Measurements from ENCODE around the gene B3GNT5.

DNA sequence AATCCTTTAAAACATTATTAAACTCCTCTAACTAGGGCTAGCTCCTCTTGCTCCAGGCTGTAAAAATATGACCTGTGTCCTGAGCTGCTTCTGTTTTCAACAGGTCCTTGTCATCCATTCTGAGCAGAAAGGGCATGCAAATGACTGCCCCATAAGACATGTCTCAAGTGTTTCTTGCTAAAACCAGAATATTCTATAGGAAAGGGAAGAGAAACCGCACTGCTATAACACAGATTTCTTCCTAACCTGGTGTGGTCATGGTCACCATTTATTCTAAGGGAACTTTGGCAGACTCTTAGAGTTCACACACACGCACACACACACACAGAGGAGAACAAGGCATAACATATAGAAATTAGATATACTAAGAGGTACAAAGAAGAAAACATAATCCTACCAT lies 34.2 kb upstream of the B3GNT5 start:
- TF ChIP-seq, protein P1, sequence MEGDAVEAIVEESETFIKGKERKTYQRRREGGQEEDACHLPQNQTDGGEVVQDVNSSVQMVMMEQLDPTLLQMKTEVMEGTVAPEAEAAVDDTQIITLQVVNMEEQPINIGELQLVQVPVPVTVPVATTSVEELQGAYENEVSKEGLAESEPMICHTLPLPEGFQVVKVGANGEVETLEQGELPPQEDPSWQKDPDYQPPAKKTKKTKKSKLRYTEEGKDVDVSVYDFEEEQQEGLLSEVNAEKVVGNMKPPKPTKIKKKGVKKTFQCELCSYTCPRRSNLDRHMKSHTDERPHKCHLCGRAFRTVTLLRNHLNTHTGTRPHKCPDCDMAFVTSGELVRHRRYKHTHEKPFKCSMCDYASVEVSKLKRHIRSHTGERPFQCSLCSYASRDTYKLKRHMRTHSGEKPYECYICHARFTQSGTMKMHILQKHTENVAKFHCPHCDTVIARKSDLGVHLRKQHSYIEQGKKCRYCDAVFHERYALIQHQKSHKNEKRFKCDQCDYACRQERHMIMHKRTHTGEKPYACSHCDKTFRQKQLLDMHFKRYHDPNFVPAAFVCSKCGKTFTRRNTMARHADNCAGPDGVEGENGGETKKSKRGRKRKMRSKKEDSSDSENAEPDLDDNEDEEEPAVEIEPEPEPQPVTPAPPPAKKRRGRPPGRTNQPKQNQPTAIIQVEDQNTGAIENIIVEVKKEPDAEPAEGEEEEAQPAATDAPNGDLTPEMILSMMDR (IDR thresholded peaks at IDR 0.05; ENCODE audit: insufficient read depth, low read length) = no peak
- no peak for TF ChIP-seq POLR2AphosphoS5 (IDR thresholded peaks at IDR 0.05; ENCODE audit: low read depth)
- TF ChIP-seq SPI1 (IDR thresholded peaks at IDR 0.05; ENCODE audit: borderline replicate concordance, low read depth) = no peak
- TF ChIP-seq, protein P2, sequence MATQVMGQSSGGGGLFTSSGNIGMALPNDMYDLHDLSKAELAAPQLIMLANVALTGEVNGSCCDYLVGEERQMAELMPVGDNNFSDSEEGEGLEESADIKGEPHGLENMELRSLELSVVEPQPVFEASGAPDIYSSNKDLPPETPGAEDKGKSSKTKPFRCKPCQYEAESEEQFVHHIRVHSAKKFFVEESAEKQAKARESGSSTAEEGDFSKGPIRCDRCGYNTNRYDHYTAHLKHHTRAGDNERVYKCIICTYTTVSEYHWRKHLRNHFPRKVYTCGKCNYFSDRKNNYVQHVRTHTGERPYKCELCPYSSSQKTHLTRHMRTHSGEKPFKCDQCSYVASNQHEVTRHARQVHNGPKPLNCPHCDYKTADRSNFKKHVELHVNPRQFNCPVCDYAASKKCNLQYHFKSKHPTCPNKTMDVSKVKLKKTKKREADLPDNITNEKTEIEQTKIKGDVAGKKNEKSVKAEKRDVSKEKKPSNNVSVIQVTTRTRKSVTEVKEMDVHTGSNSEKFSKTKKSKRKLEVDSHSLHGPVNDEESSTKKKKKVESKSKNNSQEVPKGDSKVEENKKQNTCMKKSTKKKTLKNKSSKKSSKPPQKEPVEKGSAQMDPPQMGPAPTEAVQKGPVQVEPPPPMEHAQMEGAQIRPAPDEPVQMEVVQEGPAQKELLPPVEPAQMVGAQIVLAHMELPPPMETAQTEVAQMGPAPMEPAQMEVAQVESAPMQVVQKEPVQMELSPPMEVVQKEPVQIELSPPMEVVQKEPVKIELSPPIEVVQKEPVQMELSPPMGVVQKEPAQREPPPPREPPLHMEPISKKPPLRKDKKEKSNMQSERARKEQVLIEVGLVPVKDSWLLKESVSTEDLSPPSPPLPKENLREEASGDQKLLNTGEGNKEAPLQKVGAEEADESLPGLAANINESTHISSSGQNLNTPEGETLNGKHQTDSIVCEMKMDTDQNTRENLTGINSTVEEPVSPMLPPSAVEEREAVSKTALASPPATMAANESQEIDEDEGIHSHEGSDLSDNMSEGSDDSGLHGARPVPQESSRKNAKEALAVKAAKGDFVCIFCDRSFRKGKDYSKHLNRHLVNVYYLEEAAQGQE (IDR thresholded peaks at IDR 0.05; ENCODE audit: insufficient replicate concordance, low read depth) = no peak

Measured in HL-60 (cell line).